CD4-positive, alpha-beta T cell treated with Interleukin-4 for 4 hours (primary cell): Measurements from ENCODE around the gene MGAT5.

Source experiments
- DNase-seq: peaks from one replicate; pipeline ENCODE4 v3.0.0-alpha.2; 2020

Gene MGAT5

GRCh38 chr2:134431838-134432434, 178.1 kb downstream of the MGAT5 start:
- DNase-seq: no peak

- no peak for DNase-seq
Observed at GRCh38 chr2:134432435-134432883, 178.6 kb downstream of the MGAT5 start.

GRCh38 chr2:134433469-134433868, 179.6 kb downstream of the MGAT5 start:
- DNase-seq: no peak

GRCh38 chr2:134433979-134434378, 180.1 kb downstream of the MGAT5 start:
- no peak for DNase-seq

- DNase-seq: no peak
Observed at GRCh38 chr2:134435505-134435904, 181.6 kb downstream of the MGAT5 start.

GRCh38 chr2:134435936-134436335, 182.1 kb downstream of the MGAT5 start:
- DNase-seq: no peak

- no peak for DNase-seq
Observed at GRCh38 chr2:134436706-134437105, 182.8 kb downstream of the MGAT5 start.

- no peak for DNase-seq
Observed at GRCh38 chr2:134438371-134438770, 184.5 kb downstream of the MGAT5 start.

- DNase-seq: no peak
Observed at GRCh38 chr2:134440336-134440909, 186.6 kb downstream of the MGAT5 start.

GRCh38 chr2:134441153-134441863, 187.4 kb downstream of the MGAT5 start:
- no peak for DNase-seq

GRCh38 chr2:134443814-134444480, 190.1 kb downstream of the MGAT5 start:
- DNase-seq: no peak

- no peak for DNase-seq
Observed at GRCh38 chr2:134445116-134445515, 191.2 kb downstream of the MGAT5 start.

- no peak for DNase-seq
Observed at GRCh38 chr2:134445985-134446382, 192.1 kb downstream of the MGAT5 start.

GRCh38 chr2:134446383-134447017, 192.6 kb downstream of the MGAT5 start:
- DNase-seq: no peak

GRCh38 chr2:134447669-134448068, 193.8 kb downstream of the MGAT5 start:
- DNase-seq: no peak

GRCh38 chr2:134448650-134449049, 194.8 kb downstream of the MGAT5 start:
- DNase-seq: no peak

- no peak for DNase-seq
Observed at GRCh38 chr2:134449157-134449556, 195.3 kb downstream of the MGAT5 start.

GRCh38 chr2:134449751-134450513, 196.1 kb downstream of the MGAT5 start:
- DNase-seq: no peak

GRCh38 chr2:134451347-134451630, 197.4 kb downstream of the MGAT5 start:
- no peak for DNase-seq

- DNase-seq: no peak
Observed at GRCh38 chr2:134452042-134452733, 198.3 kb downstream of the MGAT5 start.

GRCh38 chr2:134453476-134453875, 199.6 kb downstream of the MGAT5 start:
- no peak for DNase-seq

- no peak for DNase-seq
Observed at GRCh38 chr2:134453973-134454372, 200.1 kb downstream of the MGAT5 start.
